A673 (cell line): ENCODE measurements around the gene METTL16. TPM values are rescaled to one million over a fixed set of nuclear protein-coding genes. Genes with fewer than 3 reads are reported as not detected.
A peak's percentile ranks its signal among the peaks of the same experiment; 100 is the strongest.

Experiments used
- BruUV-seq: library from RNA; stranded (reverse); fragments of 400-500 nt; replicated peaks from 2 replicates; lab custom pipeline; 2021; lab: Mats Ljungman, UMichigan
- CTCF ChIA-PET: fragments of 300-600 bp; sonication (Branson Sonifier 250); formaldehyde crosslinking; loops from one replicate; lab custom pipeline; 2022; ENCODE audit warnings: antibody characterized with exemption; lab: Charles Lee
- POLR2A ChIA-PET: fragments of 300-600 bp; sonication (Branson Sonifier 250); formaldehyde crosslinking; loops from one replicate; lab custom pipeline; 2022; ENCODE audit warnings: antibody characterized with exemption; ENCODE audit not compliant: low non-redundant PET; lab: Charles Lee
- DNase-seq: peaks from one replicate; pipeline ENCODE4 v3.0.0-alpha.2; 2015; ENCODE audit warnings: low spot score
- H3K27ac ChIP-seq: fragments of 200-600 bp; sonication (generic); 2 replicates; pipeline ENCODE4 v1.5.1; 2016; ENCODE audit warnings: mixed run types, low read depth, mild to moderate bottlenecking, mixed read lengths, antibody characterized with exemption, low read length; ENCODE audit not compliant: poor library complexity, severe bottlenecking
- H3K27me3 ChIP-seq: fragments of 200-600 bp; sonication (generic); replicated peaks from 2 replicates; pipeline ENCODE4 v1.6.1; 2017; ENCODE audit warnings: mixed run types, low read depth, mild to moderate bottlenecking, mixed read lengths, antibody characterized with exemption, low read length; ENCODE audit not compliant: insufficient read depth, poor library complexity
- H3K36me3 ChIP-seq: fragments of 200-600 bp; sonication (generic); 2 replicates; pipeline ENCODE4 v1.6.1; 2016; ENCODE audit warnings: mixed run types, mild to moderate bottlenecking, mixed read lengths, antibody characterized with exemption, low read length; ENCODE audit not compliant: insufficient read depth, poor library complexity, severe bottlenecking
- H3K4me1 ChIP-seq: fragments of 200-600 bp; sonication (generic); 2 replicates; pipeline ENCODE4 v1.6.1; 2017; ENCODE audit warnings: mixed run types, mild to moderate bottlenecking, mixed read lengths, antibody characterized with exemption, low read length; ENCODE audit not compliant: insufficient read depth, poor library complexity, severe bottlenecking
- H3K4me3 ChIP-seq: fragments of 200-600 bp; sonication (generic); 2 replicates; pipeline ENCODE4 v1.5.1; 2016; ENCODE audit warnings: low read depth, mixed run types, mild to moderate bottlenecking, mixed read lengths, low read length; ENCODE audit not compliant: poor library complexity, severe bottlenecking
- H3K9me3 ChIP-seq: fragments of 200-600 bp; sonication (generic); 2 replicates; pipeline ENCODE4 v1.6.1; 2016; ENCODE audit warnings: mixed run types, low read depth, mild to moderate bottlenecking, mixed read lengths, antibody characterized with exemption, low read length; ENCODE audit not compliant: poor library complexity, severe bottlenecking
- CTCF ChIP-seq: fragments of 300-800, 200-600 bp; sonication (generic); conservative IDR thresholded peaks from 2 replicates; pipeline ENCODE4 v1.5.1; 2017; ENCODE audit warnings: low read depth, mild to moderate bottlenecking, antibody characterized with exemption, low read length, moderate library complexity, mixed read lengths
- EZH2 ChIP-seq: fragments of 200-600 bp; sonication (generic); IDR thresholded peaks from 2 replicates; pipeline ENCODE4 v1.6.1; 2017; ENCODE audit warnings: borderline replicate concordance, low read depth, mild to moderate bottlenecking, mixed read lengths, antibody characterized with exemption, low read length; ENCODE audit not compliant: poor library complexity, severe bottlenecking
- intact Hi-C: fragments of 100-400 bp; cut with micrococcal nuclease; formaldehyde crosslinking; loops from one replicate; pipeline ENCODE4 v1.10.0; 2022; ENCODE audit not compliant: unreplicated experiment
- total RNA-seq: library from RNA; stranded (reverse); gene quantifications from 2 replicates; pipeline ENCODE4 v1.2.3, GENCODE V29; 2021

The METTL16 gene
- total RNA-seq, 1 experiment from 2014 or later, result 50.8 TPM

DNA sequence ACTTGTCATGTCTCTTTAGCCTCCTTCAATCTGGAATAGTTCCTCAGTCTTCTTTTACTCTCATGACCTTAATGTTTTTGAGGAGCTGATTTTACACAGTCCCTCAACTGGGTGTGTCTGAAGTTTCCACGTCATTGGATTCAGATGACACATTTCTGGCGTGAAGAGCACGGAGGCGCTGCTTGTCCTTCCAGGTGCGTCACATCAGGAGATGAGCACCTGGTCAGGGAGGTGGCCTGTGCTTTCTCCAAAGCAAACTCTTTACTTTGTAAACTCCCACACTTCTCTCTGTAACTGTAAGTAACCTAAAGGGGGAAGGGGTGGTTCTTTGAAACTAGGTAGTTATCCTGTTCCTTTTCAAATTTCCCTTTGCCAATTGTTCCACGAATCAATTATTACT, 58.4 kb downstream of the METTL16 start:
- no peak for DNase-seq
- H3K9me3 ChIP-seq, result no peaks in the 10 kb centered on the region
- ChIA-PET POLR2A (no interaction called here), CTCF (no interaction called here)
- H3K4me3 ChIP-seq, result no peak overlapping the region
- H3K36me3 ChIP-seq, result no peaks in the 10 kb centered on the region
- no TSS peak for BruUV-seq
- intact Hi-C loops, result no loop called here
- no peak overlapping the region for H3K27ac ChIP-seq
- peaks cover 22% of the 10 kb centered on the region for H3K4me1 ChIP-seq
- TF ChIP-seq EZH2 (no peak), CTCF (no peak)
- H3K27me3 ChIP-seq, result no peaks in the 10 kb centered on the region

GRCh38 chr17:2452216-2452750, 59.4 kb downstream of the METTL16 start:
- DNase-seq, result no peak
- H3K9me3 ChIP-seq, result no peaks in the 10 kb centered on the region
- no peaks in the 10 kb centered on the region for H3K27me3 ChIP-seq
- ChIA-PET POLR2A (no interaction called here), CTCF (interaction anchor here (0.6 kb wide), 2 partner anchors 100 to 356 kb away, joined by 4 to 5 read pairs; no protein-coding TSS in a partner anchor)
- BruUV-seq, result no TSS peak
- no peaks in the 10 kb centered on the region for H3K36me3 ChIP-seq
- TF ChIP-seq EZH2 (no peak), CTCF (no peak)
- intact Hi-C loops, result no loop called here
- no peak overlapping the region for H3K4me3 ChIP-seq
- H3K27ac ChIP-seq, result peak overlapping the region; percentile 17
- peaks cover 22% of the 10 kb centered on the region for H3K4me1 ChIP-seq

DNA sequence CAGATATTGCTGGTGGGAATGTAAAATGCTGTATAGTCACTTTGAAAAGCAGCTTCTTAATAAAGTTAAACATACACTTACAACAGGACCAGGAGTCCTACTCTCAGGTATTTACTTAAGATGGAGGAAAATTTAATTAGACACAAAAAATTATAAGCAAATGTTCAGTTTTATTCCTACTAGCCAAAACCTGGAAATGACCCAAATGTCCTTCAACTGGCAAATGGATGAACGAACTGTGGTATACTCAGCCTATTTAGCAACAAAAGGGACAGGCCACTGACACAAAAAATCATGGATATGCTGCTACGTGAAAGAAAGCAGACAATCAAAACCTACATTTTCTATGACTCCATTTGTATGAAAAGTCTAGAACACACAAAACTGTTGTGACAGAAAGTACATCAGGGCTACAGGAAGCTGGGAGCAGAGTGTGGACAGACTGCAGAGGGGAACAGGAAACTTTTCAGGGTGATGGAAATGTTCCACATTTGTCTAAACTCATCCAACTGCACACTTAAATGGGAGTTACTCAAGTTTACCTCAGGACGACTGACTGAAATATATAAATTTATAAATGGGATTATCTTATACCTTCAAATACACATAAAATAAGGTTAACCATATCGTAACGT, 61.6 kb downstream of the METTL16 start:
- peaks cover 3% of the 10 kb centered on the region for H3K36me3 ChIP-seq
- no peak for DNase-seq
- no TSS peak for BruUV-seq
- H3K9me3 ChIP-seq, result no peaks in the 10 kb centered on the region
- no peaks in the 10 kb centered on the region for H3K27me3 ChIP-seq
- ChIA-PET POLR2A (interaction anchor here (0.5 kb wide), 1 partner anchor 60 kb away, joined by 3 read pairs; no protein-coding TSS in a partner anchor), CTCF (no interaction called here)
- intact Hi-C loops, result no loop called here
- no peak for TF ChIP-seq CTCF
- TF ChIP-seq EZH2, result no peak
- H3K27ac ChIP-seq, result no peak overlapping the region
- peaks cover 22% of the 10 kb centered on the region for H3K4me1 ChIP-seq
- H3K4me3 ChIP-seq, result no peak overlapping the region
